Osteocyte (in vitro differentiated cells): ENCODE measurements around the gene STIM2. TPM values are rescaled to one million over a fixed set of nuclear protein-coding genes. Genes with fewer than 3 reads are reported as not detected.
"Not testable (repeated sequence)": the region's sequence is repeated elsewhere in the genome, so short reads cannot be mapped to it uniquely, and the experiment has no call there.

Experiments used
- DNase-seq: peaks from one replicate; pipeline ENCODE4 v3.0.0; 2021; ENCODE audit warnings: mixed read lengths; ENCODE audit not compliant: unreplicated experiment; ENCODE audit errors: extremely low spot score
- H3K27ac Mint-ChIP-seq: one replicate; pipeline ENCODE4 v1.8.0; 2021; ENCODE audit warnings: mild to moderate bottlenecking, mixed read lengths; ENCODE audit not compliant: unreplicated experiment
- H3K27me3 Mint-ChIP-seq: one replicate; pipeline ENCODE4 v1.8.0; 2021; ENCODE audit warnings: mixed read lengths; ENCODE audit not compliant: unreplicated experiment
- H3K36me3 Mint-ChIP-seq: one replicate; pipeline ENCODE4 v1.8.0; 2021; ENCODE audit warnings: mixed read lengths; ENCODE audit not compliant: unreplicated experiment
- H3K4me1 Mint-ChIP-seq: one replicate; pipeline ENCODE4 v1.8.0; 2021; ENCODE audit warnings: mixed read lengths; ENCODE audit not compliant: unreplicated experiment
- H3K4me3 Mint-ChIP-seq: one replicate; pipeline ENCODE4 v1.8.0; 2021; ENCODE audit warnings: mild to moderate bottlenecking, moderate library complexity, mixed read lengths; ENCODE audit not compliant: unreplicated experiment
- H3K9me3 Mint-ChIP-seq: one replicate; pipeline ENCODE4 v1.8.0; 2021; ENCODE audit warnings: mixed read lengths; ENCODE audit not compliant: unreplicated experiment
- long read RNA-seq: library from polyadenylated mRNA; unstranded; transcript quantifications from one replicate; pipeline ENCODE4 v2.0.0, GENCODE V29; 2021
- total RNA-seq: library from RNA; stranded (reverse); gene quantifications from 2 replicates; pipeline ENCODE4 v1.2.1, GENCODE V29; 2021
- TF ChIP-seq, protein P1 (sequence below): fragments of 200-600 bp; sonication (generic); IDR thresholded peaks from 2 replicates; pipeline ENCODE4 v1.5.0; 2021; ENCODE audit warnings: antibody characterized with exemption, mild to moderate bottlenecking, moderate library complexity

The STIM2 gene
- total RNA-seq, result 14.1 and 14.3 TPM in 2 replicates
- long read RNA-seq, partial matches to known transcripts, result 1 of 7 reads
- long read RNA-seq, other reads (novel, unspliced or antisense), result 6 of 7 reads

DNA sequence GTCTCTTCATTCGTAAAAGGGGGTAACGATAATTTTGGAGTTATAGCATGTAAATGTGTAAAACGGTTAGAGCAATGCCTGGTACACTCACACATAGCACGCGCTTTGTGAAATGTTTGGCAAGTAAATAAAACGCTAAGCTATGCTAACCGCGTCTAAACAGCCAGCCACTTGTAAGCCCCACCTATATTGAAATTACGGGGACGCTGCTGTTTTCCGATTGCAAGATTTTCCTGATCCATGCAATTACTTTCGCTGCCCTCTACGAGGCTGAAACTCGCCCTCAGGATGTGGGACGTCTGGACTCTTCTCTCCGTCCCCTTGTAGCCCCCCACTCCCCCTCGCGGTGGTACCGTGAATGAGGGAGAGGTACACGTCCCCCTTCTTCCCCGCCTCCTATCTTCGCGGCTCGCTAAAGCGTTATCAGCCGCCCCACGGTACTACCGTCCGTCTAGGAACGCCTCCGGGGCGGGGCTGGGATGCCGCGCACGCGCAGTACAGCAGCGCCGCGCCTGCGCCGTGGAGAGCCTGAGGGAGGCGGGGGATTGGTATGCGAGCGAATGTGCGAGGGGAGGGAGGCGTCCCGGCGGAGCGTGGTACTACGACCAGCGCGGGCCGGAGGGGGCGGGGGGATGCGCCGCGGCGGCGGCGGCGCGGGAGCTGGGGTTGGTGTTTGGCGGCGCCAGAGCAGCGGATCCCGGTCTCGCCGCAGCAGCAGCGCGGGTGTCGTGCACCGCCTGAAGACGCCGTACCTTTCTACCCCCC is at the start of gene STIM2:
Gene STIM2 (plus strand): TSS at position 685 of the 765 bp plus-strand sequence.
- peaks cover 38% of the 10 kb centered on the region for H3K4me1 Mint-ChIP-seq
- H3K36me3 Mint-ChIP-seq, result no peaks in the 10 kb centered on the region

DNA sequence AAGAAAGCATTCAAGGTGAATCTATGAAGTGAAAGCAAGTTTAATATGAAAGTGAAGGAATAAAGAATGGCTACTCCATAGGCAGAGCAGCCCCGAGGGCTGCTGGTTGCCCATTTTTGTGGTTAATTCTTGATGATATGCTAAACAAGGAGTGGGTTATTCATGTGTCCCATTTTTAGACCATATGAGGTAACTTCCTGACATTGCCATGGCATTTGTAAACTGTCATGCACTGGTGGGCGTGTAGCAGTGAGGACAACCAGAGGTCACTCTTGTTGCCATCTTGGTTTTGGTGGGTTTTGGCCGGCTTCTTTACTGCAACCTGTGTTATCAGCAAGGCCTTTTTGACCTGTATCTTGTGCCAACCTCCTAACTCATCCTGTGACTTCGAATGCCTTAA is 49.1 kb upstream of the STIM2 start:
- not testable (repeated sequence) for H3K4me1 Mint-ChIP-seq, H3K27me3 Mint-ChIP-seq, H3K4me3 Mint-ChIP-seq, H3K27ac Mint-ChIP-seq, DNase-seq, H3K9me3 Mint-ChIP-seq, H3K36me3 Mint-ChIP-seq

More for the DNA sequence above, at the start of gene STIM2:
- Mint-ChIP-seq H3K27me3 (no peaks in the 10 kb centered on the region), H3K27ac (peak within 1 kb of the TSS; percentile 91), H3K4me3 (peak within 1 kb of the TSS; percentile 96), H3K9me3 (no peaks in the 10 kb centered on the region)
- peak; percentile 99 for DNase-seq
- TF ChIP-seq, protein P1, sequence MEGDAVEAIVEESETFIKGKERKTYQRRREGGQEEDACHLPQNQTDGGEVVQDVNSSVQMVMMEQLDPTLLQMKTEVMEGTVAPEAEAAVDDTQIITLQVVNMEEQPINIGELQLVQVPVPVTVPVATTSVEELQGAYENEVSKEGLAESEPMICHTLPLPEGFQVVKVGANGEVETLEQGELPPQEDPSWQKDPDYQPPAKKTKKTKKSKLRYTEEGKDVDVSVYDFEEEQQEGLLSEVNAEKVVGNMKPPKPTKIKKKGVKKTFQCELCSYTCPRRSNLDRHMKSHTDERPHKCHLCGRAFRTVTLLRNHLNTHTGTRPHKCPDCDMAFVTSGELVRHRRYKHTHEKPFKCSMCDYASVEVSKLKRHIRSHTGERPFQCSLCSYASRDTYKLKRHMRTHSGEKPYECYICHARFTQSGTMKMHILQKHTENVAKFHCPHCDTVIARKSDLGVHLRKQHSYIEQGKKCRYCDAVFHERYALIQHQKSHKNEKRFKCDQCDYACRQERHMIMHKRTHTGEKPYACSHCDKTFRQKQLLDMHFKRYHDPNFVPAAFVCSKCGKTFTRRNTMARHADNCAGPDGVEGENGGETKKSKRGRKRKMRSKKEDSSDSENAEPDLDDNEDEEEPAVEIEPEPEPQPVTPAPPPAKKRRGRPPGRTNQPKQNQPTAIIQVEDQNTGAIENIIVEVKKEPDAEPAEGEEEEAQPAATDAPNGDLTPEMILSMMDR, result peak; percentile 35

DNA sequence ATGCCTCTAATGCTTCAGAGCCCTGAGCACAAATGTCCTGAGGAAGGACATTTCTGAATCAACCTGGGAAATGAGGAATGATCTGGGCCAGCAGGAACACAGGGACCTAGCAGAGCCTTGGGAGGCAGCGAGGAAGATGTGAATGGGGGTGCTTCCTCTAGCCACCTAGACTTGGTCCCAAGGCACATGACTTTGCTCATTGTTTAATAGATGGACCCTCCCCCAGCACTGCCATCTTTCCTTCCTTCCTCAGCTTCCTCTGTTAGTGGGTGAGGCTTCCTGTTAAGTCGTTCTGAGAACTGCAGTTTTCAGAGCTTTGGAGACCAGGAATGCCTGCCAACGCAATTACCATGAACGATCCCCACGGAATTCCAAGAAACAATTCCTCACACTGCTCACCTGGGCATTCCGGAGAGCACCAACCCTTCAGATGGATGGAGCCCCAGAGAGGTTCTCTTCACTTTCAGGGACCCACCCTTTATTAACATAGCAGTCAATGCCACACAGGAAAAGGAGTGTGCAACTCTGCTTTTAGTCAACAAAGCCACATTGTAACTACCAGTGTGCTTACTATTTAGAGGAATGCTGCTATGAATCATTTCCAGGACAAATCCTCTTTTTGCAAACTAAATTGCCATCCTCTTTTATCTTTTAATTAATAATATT is 48.5 kb upstream of the STIM2 start:
- H3K4me1 Mint-ChIP-seq, result peaks cover 3% of the 10 kb centered on the region
- no peaks in the 10 kb centered on the region for H3K9me3 Mint-ChIP-seq
- H3K4me3 Mint-ChIP-seq, result no peak overlapping the region
- H3K27me3 Mint-ChIP-seq, result no peaks in the 10 kb centered on the region
- no peaks in the 10 kb centered on the region for H3K36me3 Mint-ChIP-seq
- H3K27ac Mint-ChIP-seq, result no peak overlapping the region
- TF ChIP-seq, protein P1, result no peak
- no peak for DNase-seq

DNA sequence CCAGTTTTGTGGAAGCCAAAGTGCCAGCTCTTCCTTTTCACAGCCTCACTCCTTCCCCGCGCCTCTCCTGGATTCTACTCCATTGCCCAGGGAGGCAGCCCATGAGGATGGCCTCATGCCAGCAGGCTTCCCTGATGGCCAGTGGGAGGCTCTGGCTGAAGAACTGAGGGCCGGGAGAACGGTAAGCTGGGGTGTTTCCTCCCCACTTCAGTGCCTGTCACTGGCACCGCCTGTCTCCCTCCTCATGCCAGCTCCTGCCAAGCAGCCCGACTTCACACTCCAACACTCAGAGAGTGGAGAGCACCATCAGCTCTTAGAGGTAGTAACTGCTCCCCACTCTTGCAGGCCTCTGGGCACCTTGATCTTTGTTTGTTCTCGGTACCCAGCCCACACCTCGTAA is 46.9 kb upstream of the STIM2 start:
- no peaks in the 10 kb centered on the region for H3K27me3 Mint-ChIP-seq
- H3K36me3 Mint-ChIP-seq, result no peaks in the 10 kb centered on the region
- no peaks in the 10 kb centered on the region for H3K9me3 Mint-ChIP-seq
- peaks cover 3% of the 10 kb centered on the region for H3K4me1 Mint-ChIP-seq
- no peak overlapping the region for H3K27ac Mint-ChIP-seq
- TF ChIP-seq, protein P1, result no peak
- no peak overlapping the region for H3K4me3 Mint-ChIP-seq
- DNase-seq, result no peak

DNA sequence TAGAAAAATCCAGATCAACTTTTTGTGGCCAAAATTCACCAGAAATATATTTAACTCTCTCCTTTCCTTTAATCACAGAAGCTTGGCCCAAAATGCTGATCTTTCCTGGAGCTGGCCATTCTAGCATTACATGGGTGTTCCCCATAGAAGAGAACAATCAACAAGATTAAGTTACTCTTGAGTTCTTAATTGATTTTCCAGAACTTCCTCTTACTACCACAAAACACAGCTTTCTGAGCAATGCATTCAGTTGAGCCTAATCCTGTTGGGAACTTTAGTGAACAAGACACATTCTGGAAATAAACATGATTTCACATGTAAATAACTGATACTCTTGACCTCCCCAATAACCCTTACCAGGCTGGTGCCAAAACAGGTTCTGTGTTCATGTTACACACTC is 45.4 kb upstream of the STIM2 start:
- H3K4me1 Mint-ChIP-seq, result peaks cover 3% of the 10 kb centered on the region
- H3K27me3 Mint-ChIP-seq, result no peaks in the 10 kb centered on the region
- H3K4me3 Mint-ChIP-seq, result no peak overlapping the region
- no peak for DNase-seq
- no peak overlapping the region for H3K27ac Mint-ChIP-seq
- peaks cover 3% of the 10 kb centered on the region for H3K36me3 Mint-ChIP-seq
- H3K9me3 Mint-ChIP-seq, result peaks cover 1% of the 10 kb centered on the region
- TF ChIP-seq, protein P1, result no peak
